BE2C (cell line): Measurements from ENCODE around the gene TENM4.

Experiments
- DNase-seq: peaks from one replicate; pipeline ENCODE4 v3.0.0-alpha.2; 2020
- H3K27me3 ChIP-seq: fragments of 250-450 bp; sonication (Bioruptor Pico); 2 replicates; pipeline ENCODE4 v1.5.1; 2020; ENCODE audit warnings: mild to moderate bottlenecking
- H3K36me3 ChIP-seq: fragments of 250-450 bp; sonication (Bioruptor Pico); 2 replicates; pipeline ENCODE4 v1.5.1; 2020; ENCODE audit warnings: mild to moderate bottlenecking
- H3K4me1 ChIP-seq: fragments of 250-450 bp; sonication (Bioruptor Pico); 2 replicates; pipeline ENCODE4 v1.5.1; 2020
- H3K4me3 ChIP-seq: 2 replicates; pipeline ENCODE4 v1.5.1; 2011; ENCODE audit warnings: low read depth, low read length
- H3K9me3 ChIP-seq: fragments of 250-450 bp; sonication (Bioruptor Pico); 2 replicates; pipeline ENCODE4 v1.5.1; 2020
- CTCF ChIP-seq: IDR thresholded peaks from 2 replicates; pipeline ENCODE4 v1.5.1; 2012; ENCODE audit warnings: mild to moderate bottlenecking, low read depth, low read length

Gene TENM4

GRCh38 chr11:79052544-79052943 is 388.3 kb downstream of the TENM4 start:
- Histone ChIP-seq H3K9me3 (no peaks in the 10 kb centered on the region), H3K27me3 (no peaks in the 10 kb centered on the region), H3K36me3 (no peaks in the 10 kb centered on the region), H3K4me1 (peaks cover 22% of the 10 kb centered on the region), H3K4me3 (no peak overlapping the region)
- TF ChIP-seq CTCF: peak; percentile 54
- DNase-seq: peak; percentile 72

- Histone ChIP-seq H3K4me3 (no peak overlapping the region), H3K36me3 (no peaks in the 10 kb centered on the region), H3K9me3 (no peaks in the 10 kb centered on the region), H3K27me3 (no peaks in the 10 kb centered on the region), H3K4me1 (peaks cover 35% of the 10 kb centered on the region)
- no peak for DNase-seq
- TF ChIP-seq CTCF: no peak
Measured at GRCh38 chr11:79050786-79051185, 390.0 kb downstream of the TENM4 start.

- H3K4me1 ChIP-seq: peaks cover 41% of the 10 kb centered on the region
- H3K4me3 ChIP-seq: no peak overlapping the region
- DNase-seq: no peak
- no peaks in the 10 kb centered on the region for H3K36me3 ChIP-seq
- H3K9me3 ChIP-seq: no peaks in the 10 kb centered on the region
- H3K27me3 ChIP-seq: no peaks in the 10 kb centered on the region
- no peak for TF ChIP-seq CTCF
Measured at GRCh38 chr11:79049741-79050179, 391.1 kb downstream of the TENM4 start.

- no peak for TF ChIP-seq CTCF
- peaks cover 33% of the 10 kb centered on the region for H3K4me1 ChIP-seq
- H3K4me3 ChIP-seq: no peak overlapping the region
- H3K36me3 ChIP-seq: no peaks in the 10 kb centered on the region
- no peak for DNase-seq
- H3K9me3 ChIP-seq: no peaks in the 10 kb centered on the region
- no peaks in the 10 kb centered on the region for H3K27me3 ChIP-seq
Measured at GRCh38 chr11:79047980-79048379, 392.9 kb downstream of the TENM4 start.

- no peak for TF ChIP-seq CTCF
- Histone ChIP-seq H3K27me3 (no peaks in the 10 kb centered on the region), H3K9me3 (no peaks in the 10 kb centered on the region), H3K4me1 (peaks cover 27% of the 10 kb centered on the region), H3K36me3 (no peaks in the 10 kb centered on the region), H3K4me3 (no peak overlapping the region)
- no peak for DNase-seq
Measured at GRCh38 chr11:79047321-79047720, 393.5 kb downstream of the TENM4 start.

GRCh38 chr11:79046366-79046765 is 394.5 kb downstream of the TENM4 start:
- H3K36me3 ChIP-seq: no peaks in the 10 kb centered on the region
- H3K4me1 ChIP-seq: peaks cover 25% of the 10 kb centered on the region
- no peaks in the 10 kb centered on the region for H3K9me3 ChIP-seq
- TF ChIP-seq CTCF: no peak
- no peak overlapping the region for H3K4me3 ChIP-seq
- H3K27me3 ChIP-seq: no peaks in the 10 kb centered on the region
- no peak for DNase-seq
